Panc1 (cell line): ENCODE measurements around the gene ABLIM2. TPM values are rescaled to one million over a fixed set of nuclear protein-coding genes. Genes with fewer than 3 reads are reported as not detected.

Experiments
- ATAC-seq: fragments of 200-7000 bp; cut with Tn5 transposase; 2 replicates; pipeline ENCODE4 v1.9.1; 2020; ENCODE audit warnings: mild to moderate bottlenecking, moderate library complexity
- BruUV-seq: library from RNA; stranded (reverse); fragments of 400-500 nt; replicated peaks from 2 replicates; lab custom pipeline; 2021; lab: Mats Ljungman, UMichigan
- CTCF ChIA-PET: fragments of 300-600 bp; sonication (Branson Sonifier 250); formaldehyde crosslinking; loops from one replicate; lab custom pipeline; 2022; ENCODE audit warnings: antibody characterized with exemption; lab: Charles Lee
- POLR2A ChIA-PET: fragments of 300-600 bp; sonication (Branson Sonifier 250); formaldehyde crosslinking; loops from one replicate; lab custom pipeline; 2022; ENCODE audit warnings: antibody characterized with exemption; lab: Charles Lee
- DNase-seq: peaks from one replicate; pipeline ENCODE4 v3.0.0-alpha.2; 2010; ENCODE audit warnings: low read depth, low spot score
- H3K27ac ChIP-seq: 2 replicates; pipeline ENCODE4 v1.5.1; 2011; ENCODE audit warnings: mild to moderate bottlenecking, low read length, inconsistent platforms
- H3K27me3 ChIP-seq: fragments of 200-500 bp; sonication (Bioruptor generic); 2 replicates; pipeline ENCODE4 v1.6.0; 2014; ENCODE audit warnings: low read length, inconsistent platforms; ENCODE audit not compliant: control insufficient read depth, insufficient read depth
- H3K36me3 ChIP-seq: fragments of 200-500 bp; sonication (Bioruptor generic); 2 replicates; pipeline ENCODE4 v1.5.1; 2014; ENCODE audit warnings: inconsistent platforms, mild to moderate bottlenecking, low read length, moderate library complexity; ENCODE audit not compliant: control insufficient read depth, insufficient read depth
- H3K4me1 ChIP-seq: 2 replicates; pipeline ENCODE4 v1.5.1; 2011; ENCODE audit warnings: inconsistent platforms, mild to moderate bottlenecking, low read length, moderate library complexity; ENCODE audit not compliant: control insufficient read depth, insufficient read depth
- H3K4me3 ChIP-seq, 2 experiments: 2 replicates each; pipeline ENCODE4 v1.5.1; 2011 to 2012; ENCODE audit warnings: low read depth in 2 of 2, low read length in 2 of 2, mild to moderate bottlenecking in 2 of 2, inconsistent platforms in 1 of 2, moderate library complexity in 1 of 2
- H3K9me3 ChIP-seq: fragments of 200-500 bp; sonication (Bioruptor generic); 2 replicates; pipeline ENCODE4 v1.5.1; 2014; ENCODE audit warnings: low read depth, mild to moderate bottlenecking, inconsistent platforms, low read length, moderate library complexity; ENCODE audit not compliant: control insufficient read depth, insufficient read depth
- POLR2AphosphoS5 ChIP-seq: IDR thresholded peaks from 2 replicates; pipeline ENCODE4 v1.6.1; 2012; ENCODE audit warnings: mild to moderate bottlenecking, low read depth, low read length, moderate library complexity
- REST ChIP-seq, 2 experiments: IDR thresholded peaks; 2 replicates each; pipeline ENCODE4 v1.6.1; 2011 to 2012; ENCODE audit warnings: low read depth in 2 of 2, control low read depth in 1 of 2, low read length in 1 of 2, mild to moderate bottlenecking in 1 of 2, moderate library complexity in 1 of 2; ENCODE audit not compliant: insufficient read depth in 1 of 2
- SIN3A ChIP-seq: IDR thresholded peaks from 2 replicates; pipeline ENCODE4 v1.6.1; 2012; ENCODE audit warnings: low read depth, mild to moderate bottlenecking, low read length, moderate library complexity, borderline replicate concordance; ENCODE audit not compliant: insufficient read depth
- TCF7L2 ChIP-seq: IDR thresholded peaks from 2 replicates; pipeline ENCODE4 v1.6.1; 2011; ENCODE audit warnings: mild to moderate bottlenecking, low read depth, low read length, inconsistent platforms
- in situ Hi-C: cut with HindIII; loops from 2 replicates; pipeline ENCODE4 v1.10.0; 2016; ENCODE audit warnings: low sequenced_read_pairs, low pct_unique_long_range_greater_than_20kb
- intact Hi-C: fragments of 100-400 bp; cut with micrococcal nuclease; formaldehyde crosslinking; loops from one replicate; pipeline ENCODE4 v1.10.0; 2022; ENCODE audit not compliant: unreplicated experiment
- total RNA-seq: library from RNA; stranded (reverse); gene quantifications from one replicate; pipeline ENCODE4 v1.2.1, GENCODE V29; 2021; ENCODE audit not compliant: unreplicated experiment
- TF ChIP-seq, protein P1 (sequence below): fragments of 450-650 bp; IDR thresholded peaks from 2 replicates; pipeline ENCODE4 v1.5.1; 2017; ENCODE audit warnings: mild to moderate bottlenecking

ABLIM2 gene
- total RNA-seq, 1 experiment from 2014 or later: 0.64 TPM

DNA sequence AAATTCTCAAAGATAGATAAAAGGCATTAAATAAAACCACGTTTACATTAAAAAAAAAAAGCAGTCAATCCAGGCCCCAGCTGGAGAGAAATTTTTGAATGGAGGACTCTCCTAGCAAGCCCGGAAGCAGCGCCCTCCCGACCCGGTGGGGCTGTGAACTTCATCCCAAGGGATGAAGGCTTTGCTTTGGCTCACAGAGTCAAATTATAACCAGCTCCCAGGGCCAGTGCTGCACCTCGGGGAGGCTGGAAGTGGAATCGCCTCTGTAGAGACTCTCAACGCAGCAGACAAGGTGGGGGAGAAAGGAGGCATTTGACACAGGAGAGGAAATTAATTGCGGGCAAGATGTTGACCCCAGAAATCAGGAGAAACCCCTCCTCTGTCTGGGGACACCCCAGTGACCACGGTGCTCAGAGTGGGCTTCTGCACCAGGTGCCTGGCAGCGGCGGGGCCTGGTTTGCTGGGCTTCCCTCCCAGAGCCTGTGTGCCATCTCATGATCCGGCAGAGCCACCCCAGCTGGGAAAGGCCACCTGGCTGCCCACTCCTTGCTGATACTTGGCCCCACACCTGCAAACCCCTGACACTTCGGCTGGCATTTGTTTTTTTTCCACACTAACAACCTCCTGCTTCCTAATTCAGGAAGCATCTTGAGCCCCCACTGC is 71.7 kb downstream of the ABLIM2 start:
- TF ChIP-seq TCF7L2 (no peak), REST (IDR thresholded peaks at IDR 0.05; ENCODE audit: insufficient read depth in 1 of 2, low read depth in 2 of 2, low read length in 1 of 2) (no peak), SIN3A (no peak), POLR2AphosphoS5 (no peak)
- TF ChIP-seq, protein P1, sequence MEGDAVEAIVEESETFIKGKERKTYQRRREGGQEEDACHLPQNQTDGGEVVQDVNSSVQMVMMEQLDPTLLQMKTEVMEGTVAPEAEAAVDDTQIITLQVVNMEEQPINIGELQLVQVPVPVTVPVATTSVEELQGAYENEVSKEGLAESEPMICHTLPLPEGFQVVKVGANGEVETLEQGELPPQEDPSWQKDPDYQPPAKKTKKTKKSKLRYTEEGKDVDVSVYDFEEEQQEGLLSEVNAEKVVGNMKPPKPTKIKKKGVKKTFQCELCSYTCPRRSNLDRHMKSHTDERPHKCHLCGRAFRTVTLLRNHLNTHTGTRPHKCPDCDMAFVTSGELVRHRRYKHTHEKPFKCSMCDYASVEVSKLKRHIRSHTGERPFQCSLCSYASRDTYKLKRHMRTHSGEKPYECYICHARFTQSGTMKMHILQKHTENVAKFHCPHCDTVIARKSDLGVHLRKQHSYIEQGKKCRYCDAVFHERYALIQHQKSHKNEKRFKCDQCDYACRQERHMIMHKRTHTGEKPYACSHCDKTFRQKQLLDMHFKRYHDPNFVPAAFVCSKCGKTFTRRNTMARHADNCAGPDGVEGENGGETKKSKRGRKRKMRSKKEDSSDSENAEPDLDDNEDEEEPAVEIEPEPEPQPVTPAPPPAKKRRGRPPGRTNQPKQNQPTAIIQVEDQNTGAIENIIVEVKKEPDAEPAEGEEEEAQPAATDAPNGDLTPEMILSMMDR: no peak
- in situ Hi-C loops: no loop called here
- ChIA-PET CTCF (no interaction called here), POLR2A (interaction anchor here (0.7 kb wide), 1 partner anchor 87 kb away, joined by 4 read pairs; no protein-coding TSS in a partner anchor)
- no peaks in the 10 kb centered on the region; the same call in 1 of the 2 replicates for H3K4me1 ChIP-seq
- ATAC-seq: no peak
- H3K27me3 ChIP-seq: no peaks in the 10 kb centered on the region
- no peaks in the 10 kb centered on the region for H3K36me3 ChIP-seq
- H3K4me3 ChIP-seq: no peak overlapping the region
- intact Hi-C loops: no loop called here
- no TSS peak for BruUV-seq
- H3K27ac ChIP-seq: no peak overlapping the region
- no peak for DNase-seq
- no peaks in the 10 kb centered on the region for H3K9me3 ChIP-seq

DNA sequence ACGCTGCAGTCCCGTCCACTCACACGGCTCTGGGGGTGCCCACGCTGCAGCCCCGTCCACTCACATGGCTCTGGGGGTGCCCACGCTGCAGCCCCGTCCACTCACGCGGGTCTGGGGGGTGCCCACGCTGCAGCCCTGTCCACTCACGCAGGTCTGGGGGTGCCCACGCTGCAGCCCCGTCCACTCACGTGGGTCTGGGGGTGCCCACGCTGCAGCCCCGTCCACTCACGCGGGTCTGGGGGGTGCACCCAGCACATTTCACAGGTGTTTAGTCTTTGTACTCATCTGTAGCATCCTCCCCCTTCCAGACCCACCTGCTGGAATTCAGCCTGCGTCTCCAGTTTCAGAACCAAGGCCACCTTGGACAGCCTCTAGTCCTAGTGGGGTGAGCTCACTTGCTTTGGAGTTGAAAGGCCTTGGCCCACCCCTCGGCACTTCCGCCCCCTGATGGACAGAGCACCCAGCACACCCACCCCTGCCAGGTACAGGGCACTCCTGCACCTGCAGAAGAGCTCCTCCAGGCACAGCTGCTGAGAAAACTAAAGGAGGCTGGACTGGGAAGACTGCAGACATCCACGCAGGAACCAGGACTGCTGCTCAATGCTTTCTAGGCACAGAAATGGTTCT is 73.0 kb downstream of the ABLIM2 start:
- H3K4me1 ChIP-seq: no peaks in the 10 kb centered on the region; the same call in 1 of the 2 replicates
- no peak for TF ChIP-seq REST (IDR thresholded peaks at IDR 0.05; ENCODE audit: insufficient read depth in 1 of 2, low read depth in 2 of 2, low read length in 1 of 2)
- TF ChIP-seq, protein P1: no peak
- no peak for TF ChIP-seq TCF7L2
- TF ChIP-seq POLR2AphosphoS5: no peak
- TF ChIP-seq SIN3A: no peak
- H3K27me3 ChIP-seq: no peaks in the 10 kb centered on the region
- in situ Hi-C loops (no loop called here), intact Hi-C loops (no loop called here)
- BruUV-seq: no TSS peak
- DNase-seq: no peak
- POLR2A ChIA-PET: no interaction called here
- CTCF ChIA-PET: no interaction called here
- H3K27ac ChIP-seq: no peak overlapping the region
- H3K4me3 ChIP-seq: no peak overlapping the region
- no peaks in the 10 kb centered on the region for H3K36me3 ChIP-seq
- ATAC-seq: no peak
- H3K9me3 ChIP-seq: no peaks in the 10 kb centered on the region
